HEK293 (cell line): ENCODE measurements around the gene GLB1L.
A peak's percentile ranks its signal among the peaks of the same experiment; 100 is the strongest.

Source experiments
- CTCF ChIA-PET: fragments of 350-600 bp; formaldehyde crosslinking; extraction: SDS; loops from one replicate; lab custom pipeline; 2021; ENCODE audit warnings: antibody characterized with exemption; lab: Yijun Ruan, JAX
- POLR2A ChIA-PET: fragments of 300-600 bp; formaldehyde crosslinking; extraction: SDS; loops from one replicate; lab custom pipeline; 2020; ENCODE audit warnings: antibody characterized with exemption, inconsistent platforms; lab: Yijun Ruan, JAX
- H3K27ac ChIP-seq: fragments of 200-500 bp; sonication (Bioruptor generic); 2 replicates; pipeline ENCODE4 v1.5.1; 2014; ENCODE audit warnings: low read depth, low read length, control low read depth, inconsistent platforms; ENCODE audit errors: extremely low read depth
- H3K36me3 ChIP-seq, 2 experiments: fragments of 200-500 bp in 1 of 2; sonication (Bioruptor generic) in 1 of 2; 1 replicate in 1 of 2; 2 replicates in 1 of 2; pipeline ENCODE4 v1.5.1; 2014 to 2017; ENCODE audit warnings: inconsistent platforms in 2 of 2, low read length in 2 of 2; ENCODE audit not compliant: control insufficient read depth in 2 of 2, insufficient read depth in 1 of 2
- H3K4me1 ChIP-seq: fragments of 200-500 bp; sonication (Bioruptor generic); 2 replicates; pipeline ENCODE4 v1.5.1; 2014; ENCODE audit warnings: mild to moderate bottlenecking, low read length, inconsistent platforms; ENCODE audit not compliant: control insufficient read depth, insufficient read depth
- H3K4me3 ChIP-seq: 2 replicates; pipeline ENCODE4 v1.5.1; 2011; ENCODE audit warnings: low read depth, mild to moderate bottlenecking, control low read depth, low read length, moderate library complexity
- H3K9me3 ChIP-seq: fragments of 200-500 bp; sonication (Bioruptor generic); 2 replicates; pipeline ENCODE4 v1.5.1; 2014; ENCODE audit warnings: low read depth, low read length, inconsistent platforms; ENCODE audit not compliant: control insufficient read depth, insufficient read depth
- GLIS2 ChIP-seq: fragments of 450-650 bp; formaldehyde crosslinking; IDR thresholded peaks from 2 replicates; pipeline ENCODE4 v1.5.1; 2016; ENCODE audit warnings: missing biosample characterization, missing genetic modification characterization
- KLF16 ChIP-seq: fragments of 450-650 bp; formaldehyde crosslinking; IDR thresholded peaks from 2 replicates; pipeline ENCODE4 v1.5.1; 2017; ENCODE audit warnings: missing biosample characterization, missing genetic modification characterization
- PRDM4 ChIP-seq: fragments of 450-650 bp; formaldehyde crosslinking; IDR thresholded peaks from 2 replicates; pipeline ENCODE4 v1.5.1; 2017; ENCODE audit warnings: missing biosample characterization, missing genetic modification characterization
- SETDB1 ChIP-seq: IDR thresholded peaks from one replicate; pipeline ENCODE4 v1.6.1; 2017; ENCODE audit warnings: mild to moderate bottlenecking, low read length, moderate library complexity, mixed read lengths; ENCODE audit not compliant: insufficient read length
- SP2 ChIP-seq: fragments of 450-650 bp; formaldehyde crosslinking; IDR thresholded peaks from 2 replicates; pipeline ENCODE4 v1.5.1; 2016; ENCODE audit warnings: missing biosample characterization, missing genetic modification characterization
- YY1 ChIP-seq: fragments of 450-650 bp; formaldehyde crosslinking; IDR thresholded peaks from 2 replicates; pipeline ENCODE4 v1.5.1; 2018; ENCODE audit warnings: missing biosample characterization, missing genetic modification characterization
- ZBTB20 ChIP-seq: fragments of 450-650 bp; formaldehyde crosslinking; IDR thresholded peaks from 2 replicates; pipeline ENCODE4 v1.5.1; 2016; ENCODE audit warnings: missing biosample characterization, missing genetic modification characterization
- ZBTB44 ChIP-seq: fragments of 450-650 bp; IDR thresholded peaks from 2 replicates; pipeline ENCODE4 v1.5.1; 2018; ENCODE audit warnings: missing biosample characterization, mild to moderate bottlenecking, missing genetic modification characterization
- ZBTB48 ChIP-seq: fragments of 450-650 bp; formaldehyde crosslinking; IDR thresholded peaks from 2 replicates; pipeline ENCODE4 v1.5.1; 2016; ENCODE audit warnings: missing biosample characterization, missing genetic modification characterization
- ZBTB6 ChIP-seq: fragments of 450-650 bp; formaldehyde crosslinking; IDR thresholded peaks from 2 replicates; pipeline ENCODE4 v1.5.1; 2017; ENCODE audit warnings: missing biosample characterization, missing genetic modification characterization
- ZFHX2 ChIP-seq: fragments of 450-650 bp; formaldehyde crosslinking; conservative IDR thresholded peaks from 2 replicates; pipeline ENCODE4 v1.5.1; 2016; ENCODE audit warnings: missing biosample characterization, missing genetic modification characterization
- ZNF140 ChIP-seq: fragments of 450-650 bp; formaldehyde crosslinking; IDR thresholded peaks from 2 replicates; pipeline ENCODE4 v1.5.1; 2016; ENCODE audit warnings: missing biosample characterization, missing genetic modification characterization
- ZNF24 ChIP-seq: fragments of 450-650 bp; formaldehyde crosslinking; IDR thresholded peaks from 2 replicates; pipeline ENCODE4 v1.5.1; 2016; ENCODE audit warnings: missing biosample characterization, missing genetic modification characterization
- ZNF341 ChIP-seq: fragments of 450-650 bp; formaldehyde crosslinking; IDR thresholded peaks from 2 replicates; pipeline ENCODE4; 2016; ENCODE audit warnings: low read depth, missing biosample characterization, missing genetic modification characterization
- ZNF394 ChIP-seq: fragments of 450-650 bp; formaldehyde crosslinking; IDR thresholded peaks from 2 replicates; pipeline ENCODE4 v1.5.1; 2016; ENCODE audit warnings: missing biosample characterization, missing genetic modification characterization, mild to moderate bottlenecking, moderate library complexity, borderline replicate concordance
- ZNF514 ChIP-seq: fragments of 450-650 bp; formaldehyde crosslinking; IDR thresholded peaks from 2 replicates; pipeline ENCODE4 v1.5.1; 2016; ENCODE audit warnings: missing biosample characterization, missing genetic modification characterization
- ZNF518A ChIP-seq: fragments of 450-650 bp; formaldehyde crosslinking; conservative IDR thresholded peaks from 2 replicates; pipeline ENCODE4 v1.5.1; 2016; ENCODE audit warnings: low read depth, missing biosample characterization, missing genetic modification characterization
- ZNF624 ChIP-seq: fragments of 450-650 bp; formaldehyde crosslinking; IDR thresholded peaks from 2 replicates; pipeline ENCODE4 v1.5.1; 2017; ENCODE audit warnings: missing biosample characterization, missing genetic modification characterization
- ZNF701 ChIP-seq: fragments of 450-650 bp; formaldehyde crosslinking; IDR thresholded peaks from 2 replicates; pipeline ENCODE4 v1.5.1; 2016; ENCODE audit warnings: missing biosample characterization, missing genetic modification characterization
- ZNF768 ChIP-seq: fragments of 450-650 bp; formaldehyde crosslinking; IDR thresholded peaks from 2 replicates; pipeline ENCODE4 v1.5.1; 2018; ENCODE audit warnings: missing biosample characterization, mild to moderate bottlenecking, missing genetic modification characterization
- ZNF837 ChIP-seq: fragments of 450-650 bp; formaldehyde crosslinking; IDR thresholded peaks from 2 replicates; pipeline ENCODE4 v1.5.1; 2016; ENCODE audit warnings: missing biosample characterization, missing genetic modification characterization
- ZXDB ChIP-seq: fragments of 450-650 bp; formaldehyde crosslinking; IDR thresholded peaks from 2 replicates; pipeline ENCODE4 v1.5.1; 2016; ENCODE audit warnings: missing biosample characterization, missing genetic modification characterization

GLB1L gene

GRCh38 chr2:219245148-219245898 is at the start of gene GLB1L, which contains the start of gene STK16 (continued):
- TF ChIP-seq YY1 (no peak), ZNF140 (tag by site-specific recombination) (no peak), ZNF341 (tag by site-specific recombination) (peak; percentile 36), ZBTB44 (tag by site-specific recombination) (no peak)

GRCh38 chr2:219294356-219295351 is 49.4 kb upstream of the GLB1L start:
- H3K4me1 ChIP-seq, result no peaks in the 10 kb centered on the region; the same call in 1 of the 2 replicates
- H3K27ac ChIP-seq, result peak overlapping the region; percentile 45; the same call in 1 of the 2 replicates
- POLR2A ChIA-PET, result interaction anchor here (0.7 to 3.0 kb wide), 11 partner anchors 8 to 118 kb away, joined by 3 to 18 read pairs (median 4); partner anchors contain the start of genes ANKZF1, ATG9A, CNPPD1 and DNAJB2
- CTCF ChIA-PET, result interaction anchor here (0.6 to 11.6 kb wide), 72 partner anchors 9 to 1059 kb away, joined by 3 to 297 read pairs (median 5); partner anchors contain the start of genes ABCB6, ANKZF1, ATG9A and CNPPD1
- no peaks in the 10 kb centered on the region for H3K36me3 ChIP-seq
- H3K4me3 ChIP-seq, result peak overlapping the region; percentile 56
- no peaks in the 10 kb centered on the region for H3K9me3 ChIP-seq
- no peak for TF ChIP-seq PRDM4
- TF ChIP-seq ZNF514, result no peak
- peak; percentile 77 for TF ChIP-seq ZFHX2
- no peak for TF ChIP-seq ZNF701 (tag by site-specific recombination)
- TF ChIP-seq YY1, result no peak; the same call in 1 of the 2 replicates
- TF ChIP-seq ZXDB (tag by site-specific recombination), result 0 out of 2 replicates have a peak, but pooled peaks have one; percentile 38
- no peak for TF ChIP-seq ZNF518A (tag by site-specific recombination)
- TF ChIP-seq ZNF768, result no peak
- TF ChIP-seq GLIS2 (tag by site-specific recombination), result peak; percentile 62; the same call in 1 of the 2 replicates
- TF ChIP-seq SETDB1, result peak; percentile 77
- no peak for TF ChIP-seq ZNF624 (tag by site-specific recombination)
- TF ChIP-seq ZBTB20 (tag by site-specific recombination), result peak; percentile 73; the same call in 1 of the 2 replicates
- TF ChIP-seq ZNF394, result no peak
- TF ChIP-seq ZNF24, result no peak
- peak; percentile 78 for TF ChIP-seq ZBTB6 (tag by site-specific recombination)
- peak; percentile 62; the same call in 1 of the 2 replicates for TF ChIP-seq ZBTB48 (tag by site-specific recombination)
- TF ChIP-seq KLF16 (tag by site-specific recombination), result 0 out of 2 replicates have a peak, but pooled peaks have one; percentile 59
- peak; percentile 35 for TF ChIP-seq SP2 (tag by site-specific recombination)
- no peak for TF ChIP-seq ZNF837 (tag by site-specific recombination)
